MCF 10A (cell line): ENCODE measurements around the gene ADD1. TPM values are rescaled to one million over a fixed set of nuclear protein-coding genes. Genes with fewer than 3 reads are reported as not detected.

Experiments used
- BruUV-seq: library from RNA; stranded (reverse); fragments of 400-500 nt; replicated peaks from 2 replicates; lab custom pipeline; 2021; lab: Mats Ljungman, UMichigan
- CTCF ChIA-PET: fragments of 300-600 bp; sonication (Branson Sonifier 250); formaldehyde crosslinking; extraction: SDS; loops from one replicate; lab custom pipeline; 2021; ENCODE audit warnings: antibody characterized with exemption, inconsistent platforms; lab: Yijun Ruan, JAX
- POLR2A ChIA-PET: fragments of 300-600, 350-650 bp; sonication (Branson Sonifier 250); formaldehyde crosslinking; extraction: SDS; loops from one replicate; lab custom pipeline; 2020; ENCODE audit warnings: antibody characterized with exemption, inconsistent platforms; lab: Yijun Ruan, JAX
- DNase-seq: peaks from one replicate; pipeline ENCODE4 v3.0.0-alpha.2; 2018; ENCODE audit not compliant: unreplicated experiment
- H3K27ac Mint-ChIP-seq: one replicate; pipeline ENCODE4 v1.8.0; 2022; ENCODE audit warnings: mild to moderate bottlenecking, low read depth, mixed read lengths; ENCODE audit not compliant: unreplicated experiment
- H3K27me3 Mint-ChIP-seq: one replicate; pipeline ENCODE4 v1.8.0; 2022; ENCODE audit warnings: mixed read lengths; ENCODE audit not compliant: insufficient read depth, unreplicated experiment
- H3K36me3 Mint-ChIP-seq: one replicate; pipeline ENCODE4 v1.8.0; 2022; ENCODE audit warnings: mild to moderate bottlenecking, moderate library complexity, mixed read lengths; ENCODE audit not compliant: insufficient read depth, unreplicated experiment
- H3K4me1 Mint-ChIP-seq: one replicate; pipeline ENCODE4 v1.8.0; 2022; ENCODE audit warnings: mixed read lengths; ENCODE audit not compliant: insufficient read depth, unreplicated experiment
- H3K4me3 Mint-ChIP-seq: one replicate; pipeline ENCODE4 v1.8.0; 2022; ENCODE audit warnings: mild to moderate bottlenecking, moderate library complexity, mixed read lengths; ENCODE audit not compliant: unreplicated experiment
- H3K9me3 Mint-ChIP-seq: one replicate; pipeline ENCODE4 v1.8.0; 2022; ENCODE audit warnings: mixed read lengths; ENCODE audit not compliant: unreplicated experiment
- CTCF ChIP-seq: fragments of 200-600 bp; IDR thresholded peaks from one replicate; pipeline ENCODE4 v1.8.0; 2022; ENCODE audit warnings: antibody characterized with exemption, mild to moderate bottlenecking; ENCODE audit not compliant: unreplicated experiment
- intact Hi-C: fragments of 100-400 bp; cut with micrococcal nuclease; formaldehyde crosslinking; loops from 2 replicates; pipeline ENCODE4 v1.14.1; 2022
- total RNA-seq: library from RNA; stranded (reverse); gene quantifications from 2 replicates; pipeline ENCODE4 v1.2.3, GENCODE V29; 2022

The ADD1 gene
- total RNA-seq, 1 experiment from 2014 or later: 131 TPM

DNA sequence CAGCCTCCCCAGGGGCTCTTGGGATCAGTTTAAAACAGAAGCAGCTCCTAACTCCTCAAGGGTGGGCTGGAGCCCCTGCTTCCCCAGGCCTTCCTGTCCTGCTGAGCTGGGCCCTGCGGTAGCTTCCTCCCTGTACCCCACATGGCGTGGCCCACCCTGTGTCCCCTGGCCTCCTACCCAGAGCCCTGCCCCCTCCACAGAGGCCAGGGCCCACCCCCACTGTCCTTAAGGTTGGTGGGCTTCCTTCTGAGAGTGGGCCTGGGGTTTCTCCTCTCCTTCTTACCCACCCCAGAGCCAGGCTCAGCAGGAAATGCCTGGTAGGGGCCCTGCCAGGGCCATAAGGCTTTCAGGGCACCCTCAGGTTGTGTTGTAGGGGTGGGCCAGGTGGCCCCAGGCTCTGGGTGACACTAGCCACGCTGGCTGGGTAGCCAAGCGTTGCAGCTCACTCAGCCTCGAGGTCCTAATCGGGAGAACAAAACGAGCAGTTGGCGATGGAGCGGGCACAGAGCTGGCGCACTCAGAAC lies 39.1 kb upstream of the ADD1 start:
- CTCF ChIA-PET: no interaction called here
- DNase-seq: no peak

GRCh38 chr4:2804973-2805501 lies 38.6 kb upstream of the ADD1 start:
- peak overlapping the region; percentile 89 for H3K27ac Mint-ChIP-seq
- CTCF ChIA-PET: no interaction called here
- peak overlapping the region; percentile 58 for H3K4me3 Mint-ChIP-seq
- no TSS peak for BruUV-seq
- intact Hi-C loops: no loop called here
- POLR2A ChIA-PET: interaction anchor here (0.6 to 1.7 kb wide), 3 partner anchors 10 to 14 kb away, joined by 3 to 7 read pairs (median 7); no protein-coding TSS in a partner anchor
- no peaks in the 10 kb centered on the region for H3K9me3 Mint-ChIP-seq
- peaks cover 42% of the 10 kb centered on the region for H3K4me1 Mint-ChIP-seq
- H3K36me3 Mint-ChIP-seq: no peaks in the 10 kb centered on the region
- H3K27me3 Mint-ChIP-seq: no peaks in the 10 kb centered on the region
- no peak for TF ChIP-seq CTCF
- no peak for DNase-seq

More for the DNA sequence above, 39.1 kb upstream of the ADD1 start:
- Mint-ChIP-seq H3K4me1 (peaks cover 42% of the 10 kb centered on the region), H3K9me3 (no peaks in the 10 kb centered on the region), H3K36me3 (no peaks in the 10 kb centered on the region), H3K27ac (peak overlapping the region; percentile 42), H3K27me3 (no peaks in the 10 kb centered on the region), H3K4me3 (no peak overlapping the region)
- POLR2A ChIA-PET: interaction anchor here (1.7 kb wide), 1 partner anchor 9 kb away, joined by 7 read pairs; no protein-coding TSS in a partner anchor
- intact Hi-C loops: no loop called here
- no peak for TF ChIP-seq CTCF
- BruUV-seq: no TSS peak

- POLR2A ChIA-PET: interaction anchor here (0.6 to 2.2 kb wide), 4 partner anchors 9 to 45 kb away, joined by 3 to 12 read pairs (median 6); no protein-coding TSS in a partner anchor
- DNase-seq: peak; percentile 70
- no TSS peak for BruUV-seq
- peak overlapping the region; percentile 58 for H3K4me3 Mint-ChIP-seq
- H3K27ac Mint-ChIP-seq: peak overlapping the region; percentile 89
- peaks cover 38% of the 10 kb centered on the region for H3K4me1 Mint-ChIP-seq
- no peaks in the 10 kb centered on the region for H3K36me3 Mint-ChIP-seq
- no peaks in the 10 kb centered on the region for H3K27me3 Mint-ChIP-seq
- CTCF ChIA-PET: interaction anchor here (0.6 kb wide), 1 partner anchor 33 kb away, joined by 3 read pairs; no protein-coding TSS in a partner anchor
- no peak for TF ChIP-seq CTCF
- H3K9me3 Mint-ChIP-seq: no peaks in the 10 kb centered on the region
- intact Hi-C loops: no loop called here
Measured at GRCh38 chr4:2805712-2806389, 37.8 kb upstream of the ADD1 start.
